ENCODE results near the gene DIAPH3.

GRCh38 chr13:59962343-59962742, 201.4 kb downstream of the DIAPH3 start:
- TF ChIP-seq, protein P1, sequence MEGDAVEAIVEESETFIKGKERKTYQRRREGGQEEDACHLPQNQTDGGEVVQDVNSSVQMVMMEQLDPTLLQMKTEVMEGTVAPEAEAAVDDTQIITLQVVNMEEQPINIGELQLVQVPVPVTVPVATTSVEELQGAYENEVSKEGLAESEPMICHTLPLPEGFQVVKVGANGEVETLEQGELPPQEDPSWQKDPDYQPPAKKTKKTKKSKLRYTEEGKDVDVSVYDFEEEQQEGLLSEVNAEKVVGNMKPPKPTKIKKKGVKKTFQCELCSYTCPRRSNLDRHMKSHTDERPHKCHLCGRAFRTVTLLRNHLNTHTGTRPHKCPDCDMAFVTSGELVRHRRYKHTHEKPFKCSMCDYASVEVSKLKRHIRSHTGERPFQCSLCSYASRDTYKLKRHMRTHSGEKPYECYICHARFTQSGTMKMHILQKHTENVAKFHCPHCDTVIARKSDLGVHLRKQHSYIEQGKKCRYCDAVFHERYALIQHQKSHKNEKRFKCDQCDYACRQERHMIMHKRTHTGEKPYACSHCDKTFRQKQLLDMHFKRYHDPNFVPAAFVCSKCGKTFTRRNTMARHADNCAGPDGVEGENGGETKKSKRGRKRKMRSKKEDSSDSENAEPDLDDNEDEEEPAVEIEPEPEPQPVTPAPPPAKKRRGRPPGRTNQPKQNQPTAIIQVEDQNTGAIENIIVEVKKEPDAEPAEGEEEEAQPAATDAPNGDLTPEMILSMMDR (conservative IDR thresholded peaks at IDR 0.05; ENCODE audit: low read depth, low read length): no peak
- TF ChIP-seq MAFK (IDR thresholded peaks at IDR 0.05; ENCODE audit: low read depth, low read length) (no peak), CHD1 (IDR thresholded peaks at IDR 0.05; ENCODE audit: low read depth, low read length) (no peak), POLR2A (IDR thresholded peaks at IDR 0.05; ENCODE audit: low read depth, low read length) (no peak), MAZ (IDR thresholded peaks at IDR 0.05; ENCODE audit: borderline replicate concordance, low read depth, low read length) (no peak), RFX5 (IDR thresholded peaks at IDR 0.05; ENCODE audit: low read depth, low read length) (no peak)
